Neural crest cell (in vitro differentiated cells): ENCODE results near the gene SRSF1. TPM values are rescaled to one million over a fixed set of nuclear protein-coding genes. Genes with fewer than 3 reads are reported as not detected.
A peak's percentile ranks its signal among the peaks of the same experiment; 100 is the strongest.

Source experiments
- DNase-seq: peaks from one replicate; pipeline ENCODE4 v3.0.0; 2021; ENCODE audit warnings: low read depth, mixed read lengths, low spot score
- H3K27ac Mint-ChIP-seq: one replicate; pipeline ENCODE4 v1.8.0; 2021; ENCODE audit warnings: mild to moderate bottlenecking, mixed read lengths; ENCODE audit not compliant: unreplicated experiment
- H3K27me3 Mint-ChIP-seq: 2 replicates; pipeline ENCODE4 v1.8.0; 2021; ENCODE audit warnings: low read depth, mild to moderate bottlenecking, mixed read lengths
- H3K36me3 Mint-ChIP-seq: 2 replicates; pipeline ENCODE4 v1.8.0; 2021; ENCODE audit warnings: low read depth, mild to moderate bottlenecking, mixed read lengths
- H3K4me1 Mint-ChIP-seq: 2 replicates; pipeline ENCODE4 v1.8.0; 2021; ENCODE audit warnings: mixed read lengths
- H3K4me3 Mint-ChIP-seq: one replicate; pipeline ENCODE4 v1.8.0; 2021; ENCODE audit warnings: mild to moderate bottlenecking, mixed read lengths
- H3K9me3 Mint-ChIP-seq: 2 replicates; pipeline ENCODE4 v1.8.0; 2021; ENCODE audit warnings: mixed read lengths
- CTCF ChIP-seq: fragments of 200-600 bp; sonication (generic); conservative IDR thresholded peaks from 2 replicates; pipeline ENCODE4 v1.5.0; 2021; ENCODE audit warnings: antibody characterized with exemption, mild to moderate bottlenecking
- total RNA-seq: library from RNA; stranded (reverse); gene quantifications from 2 replicates; pipeline ENCODE4 v1.2.1, GENCODE V29; 2021

SRSF1 gene
- total RNA-seq, 1 donor from 2014 or later, result 548 TPM

- Mint-ChIP-seq H3K4me1 (peaks cover 83% of the 10 kb centered on the region), H3K36me3 (peaks cover 6% of the 10 kb centered on the region), H3K4me3 (peak overlapping the region; percentile 97), H3K27ac (peak overlapping the region; percentile 61), H3K27me3 (peaks cover 22% of the 10 kb centered on the region), H3K9me3 (no peaks in the 10 kb centered on the region)
- no peak for TF ChIP-seq CTCF
- DNase-seq, result no peak
Observed at GRCh38 chr17:57990037-57990436, 17.0 kb downstream of the SRSF1 start.

GRCh38 chr17:57988301-57989250 is 18.5 kb downstream of the SRSF1 start:
- DNase-seq, result peak; percentile 61
- peak overlapping the region; percentile 99 for H3K27ac Mint-ChIP-seq
- peaks cover 22% of the 10 kb centered on the region for H3K27me3 Mint-ChIP-seq
- peak overlapping the region; percentile 97 for H3K4me3 Mint-ChIP-seq
- no peaks in the 10 kb centered on the region for H3K9me3 Mint-ChIP-seq
- no peak for TF ChIP-seq CTCF
- H3K36me3 Mint-ChIP-seq, result peaks cover 6% of the 10 kb centered on the region
- peaks cover 83% of the 10 kb centered on the region for H3K4me1 Mint-ChIP-seq

GRCh38 chr17:57987581-57988300 is 19.3 kb downstream of the SRSF1 start, which contains the start of gene VEZF1:
TSS of gene VEZF1 (minus strand) at chr17:57988254. CDS start at chr17:57988111, 143 bp downstream.
- Mint-ChIP-seq H3K4me1 (peaks cover 85% of the 10 kb centered on the region), H3K4me3 (peak within 1 kb of the TSS; percentile 97), H3K27ac (peak within 1 kb of the TSS; percentile 99), H3K36me3 (peaks cover 7% of the 10 kb centered on the region), H3K9me3 (no peaks in the 10 kb centered on the region), H3K27me3 (peaks cover 22% of the 10 kb centered on the region)
- no peak for TF ChIP-seq CTCF
- peak; percentile 67 for DNase-seq

- Mint-ChIP-seq H3K4me1 (peaks cover 85% of the 10 kb centered on the region), H3K9me3 (no peaks in the 10 kb centered on the region), H3K4me3 (peak overlapping the region; percentile 96), H3K27ac (peak overlapping the region; percentile 99), H3K36me3 (peaks cover 10% of the 10 kb centered on the region), H3K27me3 (peaks cover 22% of the 10 kb centered on the region)
- DNase-seq, result peak; percentile 42
- no peak for TF ChIP-seq CTCF
Observed at GRCh38 chr17:57986841-57987580, 20.0 kb downstream of the SRSF1 start.

- Mint-ChIP-seq H3K27ac (peak overlapping the region; percentile 40), H3K9me3 (no peaks in the 10 kb centered on the region), H3K36me3 (peaks cover 10% of the 10 kb centered on the region), H3K4me1 (peaks cover 84% of the 10 kb centered on the region), H3K4me3 (peak overlapping the region; percentile 84), H3K27me3 (peaks cover 22% of the 10 kb centered on the region)
- no peak for TF ChIP-seq CTCF
- DNase-seq, result no peak
Observed at GRCh38 chr17:57985675-57985974, 21.4 kb downstream of the SRSF1 start.
